Hepatocyte (in vitro differentiated cells): ENCODE results near the gene RASGEF1C.

Experiments
- EZH2 ChIP-seq: fragments of 200-600 bp; sonication (generic); IDR thresholded peaks from 2 replicates; pipeline ENCODE4 v1.6.1; 2016; ENCODE audit warnings: antibody characterized with exemption, mild to moderate bottlenecking, borderline replicate concordance
- EZH2phosphoT487 ChIP-seq: fragments of 200-600 bp; sonication (generic); IDR thresholded peaks from one replicate; pipeline ENCODE4 v1.6.1; 2018; ENCODE audit warnings: antibody characterized with exemption, mild to moderate bottlenecking, low read depth, moderate library complexity; ENCODE audit not compliant: unreplicated experiment, severe bottlenecking
- TF ChIP-seq, protein P1 (sequence below): fragments of 200-600 bp; sonication (generic); IDR thresholded peaks from 2 replicates; pipeline ENCODE4 v1.5.1; 2016; ENCODE audit warnings: antibody characterized with exemption, mild to moderate bottlenecking; ENCODE audit not compliant: poor library complexity

DNA sequence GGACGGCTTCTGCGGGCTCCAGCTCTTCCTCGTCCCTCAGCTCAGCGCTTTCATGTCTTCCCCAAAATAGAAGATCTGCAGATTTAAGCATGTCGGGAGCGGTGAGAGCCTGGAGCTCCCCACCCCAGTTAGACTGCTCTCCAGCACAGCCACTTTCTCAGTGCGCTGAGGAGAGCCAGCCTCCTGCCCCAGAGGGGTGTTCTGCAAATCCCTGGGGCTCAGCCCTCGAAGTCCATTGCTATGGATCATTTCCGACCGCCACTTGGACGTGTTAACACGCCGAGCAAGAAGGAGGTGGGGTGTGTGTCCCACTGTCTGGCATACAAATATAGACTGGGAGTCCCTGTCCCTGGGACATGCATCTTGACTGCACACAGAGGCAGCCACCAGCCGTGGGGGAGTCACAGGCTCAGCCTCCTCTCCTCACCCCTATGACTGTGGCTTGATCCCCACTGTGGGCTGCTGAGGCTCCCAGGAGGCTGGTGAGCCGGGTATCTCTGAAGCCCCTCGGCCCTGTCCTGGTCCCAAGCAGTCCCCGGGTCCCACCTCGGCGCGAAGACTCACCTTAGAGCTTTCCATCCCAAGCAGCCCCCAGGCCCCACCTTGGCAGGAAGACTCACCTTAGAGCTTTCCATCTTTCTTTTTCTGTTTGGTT is 107.4 kb downstream of the RASGEF1C start:
- TF ChIP-seq, protein P1, sequence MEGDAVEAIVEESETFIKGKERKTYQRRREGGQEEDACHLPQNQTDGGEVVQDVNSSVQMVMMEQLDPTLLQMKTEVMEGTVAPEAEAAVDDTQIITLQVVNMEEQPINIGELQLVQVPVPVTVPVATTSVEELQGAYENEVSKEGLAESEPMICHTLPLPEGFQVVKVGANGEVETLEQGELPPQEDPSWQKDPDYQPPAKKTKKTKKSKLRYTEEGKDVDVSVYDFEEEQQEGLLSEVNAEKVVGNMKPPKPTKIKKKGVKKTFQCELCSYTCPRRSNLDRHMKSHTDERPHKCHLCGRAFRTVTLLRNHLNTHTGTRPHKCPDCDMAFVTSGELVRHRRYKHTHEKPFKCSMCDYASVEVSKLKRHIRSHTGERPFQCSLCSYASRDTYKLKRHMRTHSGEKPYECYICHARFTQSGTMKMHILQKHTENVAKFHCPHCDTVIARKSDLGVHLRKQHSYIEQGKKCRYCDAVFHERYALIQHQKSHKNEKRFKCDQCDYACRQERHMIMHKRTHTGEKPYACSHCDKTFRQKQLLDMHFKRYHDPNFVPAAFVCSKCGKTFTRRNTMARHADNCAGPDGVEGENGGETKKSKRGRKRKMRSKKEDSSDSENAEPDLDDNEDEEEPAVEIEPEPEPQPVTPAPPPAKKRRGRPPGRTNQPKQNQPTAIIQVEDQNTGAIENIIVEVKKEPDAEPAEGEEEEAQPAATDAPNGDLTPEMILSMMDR: no peak
- TF ChIP-seq EZH2 (no peak), EZH2phosphoT487 (no peak)
